Brain microvascular endothelial cell (primary cell): ENCODE data around the gene RDH14.

Source experiments
- DNase-seq: peaks from one replicate; pipeline ENCODE4 v3.0.0-alpha.2; 2020
- H3K27ac ChIP-seq: fragments of 250-450 bp; sonication (Bioruptor Pico); 2 replicates; pipeline ENCODE4 v1.5.1; 2020; ENCODE audit warnings: mild to moderate bottlenecking, moderate library complexity
- H3K27me3 ChIP-seq: fragments of 250-450 bp; sonication (Bioruptor Pico); replicated peaks from 2 replicates; pipeline ENCODE4 v1.5.1; 2020; ENCODE audit warnings: mild to moderate bottlenecking
- H3K36me3 ChIP-seq: fragments of 250-450 bp; sonication (Bioruptor Pico); replicated peaks from 2 replicates; pipeline ENCODE4 v1.5.1; 2020; ENCODE audit warnings: mild to moderate bottlenecking
- H3K4me3 ChIP-seq: 2 replicates; pipeline ENCODE4 v1.5.1; 2011; ENCODE audit warnings: low read depth, mild to moderate bottlenecking, control low read depth, low read length, moderate library complexity
- CTCF ChIP-seq: IDR thresholded peaks from 2 replicates; pipeline ENCODE4 v1.5.1; 2011; ENCODE audit warnings: low read depth, mild to moderate bottlenecking, moderate library complexity, low read length, control low read depth, inconsistent platforms; ENCODE audit errors: missing control alignments
- in situ Hi-C: cut with HindIII; loops from 2 replicates; pipeline ENCODE4 v1.10.0; 2017; ENCODE audit warnings: low sequenced_read_pairs, low pct_ligation_motif_present

The RDH14 gene

GRCh38 chr2:18560797-18561085 is 288 bp upstream of the RDH14 start:
- H3K27ac ChIP-seq, result peak overlapping the region; percentile 80
- in situ Hi-C loops, result no loop called here
- no peak for TF ChIP-seq CTCF
- peak overlapping the region; percentile 74 for H3K4me3 ChIP-seq
- H3K27me3 ChIP-seq, result no peaks in the 10 kb centered on the region
- peaks cover 4% of the 10 kb centered on the region for H3K36me3 ChIP-seq
- no peak for DNase-seq

- no peak for DNase-seq
- in situ Hi-C loops, result no loop called here
Observed at GRCh38 chr2:18559531-18560030, 872 bp downstream of the RDH14 start.

GRCh38 chr2:18558458-18558857 is 2.0 kb downstream of the RDH14 start:
- peaks cover 8% of the 10 kb centered on the region for H3K36me3 ChIP-seq
- H3K4me3 ChIP-seq, result no peak overlapping the region
- in situ Hi-C loops, result no loop called here
- DNase-seq, result no peak
- TF ChIP-seq CTCF, result no peak
- H3K27me3 ChIP-seq, result no peaks in the 10 kb centered on the region
- H3K27ac ChIP-seq, result no peak overlapping the region

More at GRCh38 chr2:18559531-18560030, 872 bp downstream of the RDH14 start:
- H3K27ac ChIP-seq, result peak overlapping the region; percentile 80
- TF ChIP-seq CTCF, result no peak
- H3K4me3 ChIP-seq, result peak overlapping the region; percentile 74
- H3K36me3 ChIP-seq, result peaks cover 12% of the 10 kb centered on the region
- no peaks in the 10 kb centered on the region for H3K27me3 ChIP-seq

GRCh38 chr2:18557121-18557520 is 3.3 kb downstream of the RDH14 start:
- in situ Hi-C loops, result no loop called here
- Histone ChIP-seq H3K27ac (no peak overlapping the region), H3K36me3 (peaks cover 8% of the 10 kb centered on the region), H3K27me3 (no peaks in the 10 kb centered on the region), H3K4me3 (no peak overlapping the region)
- no peak for DNase-seq
- no peak for TF ChIP-seq CTCF

GRCh38 chr2:18552351-18553077 is 7.9 kb downstream of the RDH14 start:
- no peak for TF ChIP-seq CTCF
- H3K27ac ChIP-seq, result peak overlapping the region; percentile 27
- H3K36me3 ChIP-seq, result peaks cover 8% of the 10 kb centered on the region
- in situ Hi-C loops, result no loop called here
- no peaks in the 10 kb centered on the region for H3K27me3 ChIP-seq
- no peak overlapping the region for H3K4me3 ChIP-seq
- DNase-seq, result no peak

GRCh38 chr2:18551623-18552022 is 8.8 kb downstream of the RDH14 start:
- in situ Hi-C loops, result no loop called here

More at GRCh38 chr2:18551623-18552022, 8.8 kb downstream of the RDH14 start:
- peaks cover 8% of the 10 kb centered on the region for H3K36me3 ChIP-seq
- no peak for DNase-seq
- no peak for TF ChIP-seq CTCF
- no peaks in the 10 kb centered on the region for H3K27me3 ChIP-seq
- peak overlapping the region; percentile 27 for H3K27ac ChIP-seq
- no peak overlapping the region for H3K4me3 ChIP-seq
